GDM1 (cell line): ENCODE measurements around the gene SASH1.

ENCODE experiments used
- DNase-seq: peaks from one replicate; lab custom pipeline; 2025; lab: John Stamatoyannopoulos, UW

Gene SASH1

GRCh38 chr6:148548749-148549140, 206.1 kb downstream of the SASH1 start:
- no peak for DNase-seq

- DNase-seq: peak; percentile 11
Observed at GRCh38 chr6:148550569-148550968, 207.9 kb downstream of the SASH1 start.

GRCh38 chr6:148551226-148551625, 208.6 kb downstream of the SASH1 start:
- DNase-seq: no peak

GRCh38 chr6:148556410-148556809, 213.8 kb downstream of the SASH1 start:
- no peak for DNase-seq

GRCh38 chr6:148557796-148558321, 215.2 kb downstream of the SASH1 start:
- DNase-seq: peak; percentile 60

GRCh38 chr6:148559848-148560433, 217.3 kb downstream of the SASH1 start:
- DNase-seq: no peak

GRCh38 chr6:148561629-148562028, 219.0 kb downstream of the SASH1 start:
- no peak for DNase-seq

- no peak for DNase-seq
Observed at GRCh38 chr6:148563066-148563465, 220.4 kb downstream of the SASH1 start.

GRCh38 chr6:148564494-148565035, 221.9 kb downstream of the SASH1 start:
- no peak for DNase-seq

GRCh38 chr6:148565321-148565926, 222.8 kb downstream of the SASH1 start:
- no peak for DNase-seq

- peak; percentile 25 for DNase-seq
Observed at GRCh38 chr6:148565930-148566663, 223.5 kb downstream of the SASH1 start.

- no peak for DNase-seq
Observed at GRCh38 chr6:148566664-148567350, 224.2 kb downstream of the SASH1 start.

GRCh38 chr6:148570456-148570855, 227.8 kb downstream of the SASH1 start:
- peak; percentile 36 for DNase-seq

GRCh38 chr6:148572676-148573335, 230.2 kb downstream of the SASH1 start:
- no peak for DNase-seq

GRCh38 chr6:148573922-148574321, 231.3 kb downstream of the SASH1 start:
- DNase-seq: no peak

- DNase-seq: peak; percentile 65
Observed at GRCh38 chr6:148577687-148578488, 235.2 kb downstream of the SASH1 start.

- no peak for DNase-seq
Observed at GRCh38 chr6:148578489-148578814, 235.8 kb downstream of the SASH1 start.

GRCh38 chr6:148578837-148579565, 236.4 kb downstream of the SASH1 start:
- no peak for DNase-seq

GRCh38 chr6:148580442-148580841, 237.8 kb downstream of the SASH1 start:
- DNase-seq: no peak

GRCh38 chr6:148583631-148584030, 241.0 kb downstream of the SASH1 start:
- no peak for DNase-seq
